Esophagus (tissue), 2 donors: ENCODE data around the gene CCL27. TPM values are rescaled to one million over a fixed set of nuclear protein-coding genes. Genes with fewer than 3 reads are reported as not detected.
A peak's percentile ranks its signal among the peaks of the same experiment; 100 is the strongest.

Source experiments
- H3K27ac ChIP-seq, 2 donors: one replicate each; pipeline ENCODE4 v1.5.1; 2013; ENCODE audit warnings: low read depth in 2 of 2, mild to moderate bottlenecking in 2 of 2, inconsistent platforms in 1 of 2, low read length in 1 of 2, moderate library complexity in 1 of 2
- H3K27me3 ChIP-seq, 2 donors: one replicate each; pipeline ENCODE4 v1.6.1; 2013; ENCODE audit warnings: low read length in 2 of 2, control low read depth in 1 of 2, mild to moderate bottlenecking in 1 of 2; ENCODE audit not compliant: insufficient read depth in 2 of 2, control insufficient read depth in 1 of 2
- H3K36me3 ChIP-seq, 2 donors: one replicate each; pipeline ENCODE4 v1.6.1; 2013; ENCODE audit warnings: low read length in 1 of 2; ENCODE audit not compliant: control insufficient read depth in 2 of 2, insufficient read depth in 2 of 2
- H3K4me1 ChIP-seq, 2 donors: one replicate each; pipeline ENCODE4 v1.6.1; 2013; ENCODE audit warnings: low read length in 1 of 2; ENCODE audit not compliant: control insufficient read depth in 2 of 2, insufficient read depth in 2 of 2
- H3K4me3 ChIP-seq, 2 donors: one replicate each; pipeline ENCODE4 v1.5.1; 2013; ENCODE audit warnings: low read length in 2 of 2, mild to moderate bottlenecking in 2 of 2, low read depth in 1 of 2, moderate library complexity in 1 of 2
- H3K9me3 ChIP-seq, 2 donors: one replicate each; pipeline ENCODE4 v1.6.1; 2013; ENCODE audit warnings: mild to moderate bottlenecking in 2 of 2, low read depth in 1 of 2, low read length in 1 of 2, moderate library complexity in 1 of 2; ENCODE audit not compliant: control insufficient read depth in 2 of 2, insufficient read depth in 1 of 2
- WGBS, 2 donors: extraction: QIAGEN DNeasy Blood & Tissue Kit; methylation state at CpG; one replicate each; pipeline ENCODE4 v1.1.7; 2013; 5-methylcytosine and 5-hydroxymethylcytosine counted together
- polyA plus RNA-seq, 2 donors: library from polyadenylated mRNA; stranded (reverse); fragments of 200-250 nt; gene quantifications; one replicate each; pipeline ENCODE4 v1.2.3, GENCODE V29; 2013
- donor health status: healthy with polysubstance abuse.
- donor health status: Bipolar disorder and iron deficiency.

CCL27 gene
- polyA plus RNA-seq, 2 donors, result 0.16 to 0.58 TPM

DNA sequence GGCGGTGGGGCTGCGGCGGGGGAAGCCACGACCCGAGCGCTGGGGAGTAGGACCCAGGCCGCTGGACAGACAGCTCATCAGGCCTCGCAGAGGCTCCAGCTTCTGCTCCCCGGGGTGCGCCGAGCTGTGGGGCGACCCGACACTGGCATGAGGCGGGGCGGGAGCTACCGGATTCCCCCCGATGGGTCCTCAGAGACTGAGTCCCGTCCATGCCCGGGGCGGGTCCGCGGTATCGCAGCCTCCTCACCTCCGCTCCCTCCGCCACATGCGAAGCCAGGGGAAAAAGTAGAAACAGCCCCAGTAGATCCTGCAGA, 2.6 kb upstream of the CCL27 start:
- H3K9me3 ChIP-seq, result no peaks in the 10 kb centered on the region
- WGBS, 2 donors, result 2 to 3% methylated on average over 25 to 26 of the region's 26 CpGs
- peak overlapping the region; percentile 77 to 96 for H3K27ac ChIP-seq
- H3K27me3 ChIP-seq, result no peaks in the 10 kb centered on the region
- H3K4me3 ChIP-seq, result peak overlapping the region; percentile 47 to 53
- peaks cover 7 to 10% of the 10 kb centered on the region in 2 donors for H3K4me1 ChIP-seq
- H3K36me3 ChIP-seq, result peaks cover 0 to 2% of the 10 kb centered on the region in 2 donors

DNA sequence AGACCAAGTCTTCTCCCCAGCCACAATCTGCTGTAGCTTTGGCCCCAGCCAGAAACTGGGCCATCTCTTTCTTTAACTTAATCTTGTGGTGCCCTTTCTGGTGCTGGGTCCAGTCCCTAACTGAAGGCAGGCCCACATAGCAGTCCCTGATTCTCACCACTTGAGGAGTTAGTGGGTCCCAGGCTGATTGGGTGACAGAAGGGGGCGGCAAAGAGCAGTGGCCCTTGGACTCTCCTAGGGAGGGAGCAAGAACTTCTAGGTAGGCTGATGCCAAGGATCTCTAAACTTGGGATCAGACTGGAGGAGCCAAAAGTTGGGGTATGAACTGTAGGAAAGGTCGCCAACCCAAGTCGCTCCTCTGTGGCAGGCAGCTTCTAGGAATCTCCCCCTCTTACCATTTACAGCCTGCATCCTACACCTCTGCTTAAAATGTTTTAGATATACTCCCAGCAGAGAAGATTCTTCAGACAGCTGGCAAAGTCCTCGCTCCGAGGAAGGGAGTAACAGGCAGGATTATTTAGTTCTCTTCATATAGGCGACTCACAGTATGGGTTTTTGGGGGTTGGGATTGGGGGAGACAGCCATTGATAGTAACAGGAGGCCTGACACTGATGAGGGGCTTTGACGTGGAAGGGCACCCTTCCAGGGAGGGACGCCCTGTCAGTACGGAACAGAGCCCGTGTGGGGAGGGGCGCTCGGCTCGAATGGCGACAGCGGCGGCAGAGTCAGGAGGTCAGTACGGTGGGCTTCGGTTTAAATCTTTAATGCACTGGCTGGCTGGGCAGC, 2.0 kb upstream of the CCL27 start:
- H3K4me1 ChIP-seq, result peaks cover 7 to 13% of the 10 kb centered on the region in 2 donors
- H3K36me3 ChIP-seq, result peaks cover 0 to 2% of the 10 kb centered on the region in 2 donors
- H3K9me3 ChIP-seq, result no peaks in the 10 kb centered on the region
- peak overlapping the region; percentile 77 to 96 for H3K27ac ChIP-seq
- no peaks in the 10 kb centered on the region for H3K27me3 ChIP-seq
- 16 to 17% methylated on average over 18 of the region's 18 CpGs for WGBS, 2 donors
- H3K4me3 ChIP-seq, result peak overlapping the region; percentile 47 to 53

DNA sequence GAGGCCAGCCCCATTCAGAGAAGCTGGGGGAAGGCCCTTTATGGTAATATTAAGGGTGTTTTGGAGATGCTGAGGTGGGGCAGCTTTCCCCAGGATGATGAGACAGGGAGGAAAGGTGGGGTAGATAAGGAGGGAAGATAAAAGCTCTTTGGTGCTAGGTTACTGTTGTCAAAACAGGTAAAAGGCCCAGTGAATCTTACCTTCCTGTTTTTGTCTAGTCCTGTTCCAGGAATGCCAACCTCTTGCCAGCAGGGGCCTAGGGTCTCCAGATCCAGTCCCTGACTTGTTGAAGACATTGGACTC, 797 bp upstream of the CCL27 start:
- H3K4me3 ChIP-seq, result no peak overlapping the region
- H3K36me3 ChIP-seq, result peaks cover 0 to 2% of the 10 kb centered on the region in 2 donors
- no peaks in the 10 kb centered on the region for H3K27me3 ChIP-seq
- no peaks in the 10 kb centered on the region for H3K9me3 ChIP-seq
- peak overlapping the region; percentile 3 to 40 for H3K27ac ChIP-seq
- H3K4me1 ChIP-seq, result peaks cover 7 to 13% of the 10 kb centered on the region in 2 donors

DNA sequence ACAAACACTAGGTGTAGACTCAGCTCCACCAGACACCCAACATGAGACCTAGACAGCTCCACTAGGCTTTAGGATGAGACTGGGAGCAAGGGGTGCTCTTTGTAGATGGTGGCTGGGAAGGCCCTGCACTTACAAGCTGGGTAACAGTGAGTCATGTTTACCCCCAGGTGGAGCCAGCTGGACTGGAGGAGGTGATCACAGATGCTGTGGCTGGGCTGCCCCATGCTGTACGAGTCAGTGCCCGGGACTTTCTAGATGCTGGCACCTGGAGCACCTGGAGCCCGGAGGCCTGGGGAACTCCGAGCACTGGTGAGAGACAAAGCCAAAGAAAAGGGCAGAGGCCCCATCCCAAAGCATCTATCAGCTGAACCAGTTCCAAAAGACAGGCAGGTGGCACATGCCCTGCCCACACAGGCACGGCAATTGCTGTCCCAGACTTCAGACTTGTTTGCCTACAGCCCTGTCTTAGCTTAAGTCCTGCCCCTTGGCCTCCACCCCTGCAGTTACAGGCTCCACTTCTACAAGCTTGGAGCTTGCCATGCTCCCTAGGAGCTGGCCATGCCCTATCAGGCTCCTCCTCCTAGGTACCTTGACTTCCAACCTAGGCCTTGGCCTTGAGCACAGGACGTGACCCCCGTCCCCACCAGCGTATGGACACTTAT, 2.7 kb downstream of the CCL27 start:
- no peaks in the 10 kb centered on the region for H3K27me3 ChIP-seq
- WGBS, 2 donors, result 54 to 65% methylated on average over 8 of the region's 8 CpGs
- H3K9me3 ChIP-seq, result no peaks in the 10 kb centered on the region
- H3K36me3 ChIP-seq, result peaks cover 0 to 2% of the 10 kb centered on the region in 2 donors
- peaks cover 7 to 23% of the 10 kb centered on the region in 2 donors for H3K4me1 ChIP-seq
- no peak overlapping the region for H3K27ac ChIP-seq
- no peak overlapping the region for H3K4me3 ChIP-seq

DNA sequence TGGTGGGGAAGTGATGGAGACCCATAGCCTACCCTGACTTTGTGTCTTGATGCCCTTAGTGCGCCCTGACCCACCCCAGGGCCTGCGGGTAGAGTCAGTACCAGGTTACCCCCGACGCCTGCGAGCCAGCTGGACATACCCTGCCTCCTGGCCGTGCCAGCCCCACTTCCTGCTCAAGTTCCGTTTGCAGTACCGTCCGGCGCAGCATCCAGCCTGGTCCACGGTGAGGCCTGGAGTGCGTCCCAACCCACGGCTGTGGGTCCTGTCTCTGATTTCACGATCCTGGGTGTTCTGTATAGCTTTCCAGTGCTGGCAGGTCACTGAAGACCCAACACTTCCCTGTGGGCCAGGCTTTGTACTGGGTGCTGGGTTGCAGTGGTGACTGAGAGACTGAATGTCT, 4.0 kb downstream of the CCL27 start:
- WGBS, 2 donors, result 88 to 91% methylated on average over 14 of the region's 14 CpGs
- no peaks in the 10 kb centered on the region for H3K9me3 ChIP-seq
- no peak overlapping the region for H3K27ac ChIP-seq
- H3K27me3 ChIP-seq, result no peaks in the 10 kb centered on the region
- H3K36me3 ChIP-seq, result peaks cover 0 to 2% of the 10 kb centered on the region in 2 donors
- no peak overlapping the region for H3K4me3 ChIP-seq
- peaks cover 5 to 31% of the 10 kb centered on the region in 2 donors for H3K4me1 ChIP-seq

DNA sequence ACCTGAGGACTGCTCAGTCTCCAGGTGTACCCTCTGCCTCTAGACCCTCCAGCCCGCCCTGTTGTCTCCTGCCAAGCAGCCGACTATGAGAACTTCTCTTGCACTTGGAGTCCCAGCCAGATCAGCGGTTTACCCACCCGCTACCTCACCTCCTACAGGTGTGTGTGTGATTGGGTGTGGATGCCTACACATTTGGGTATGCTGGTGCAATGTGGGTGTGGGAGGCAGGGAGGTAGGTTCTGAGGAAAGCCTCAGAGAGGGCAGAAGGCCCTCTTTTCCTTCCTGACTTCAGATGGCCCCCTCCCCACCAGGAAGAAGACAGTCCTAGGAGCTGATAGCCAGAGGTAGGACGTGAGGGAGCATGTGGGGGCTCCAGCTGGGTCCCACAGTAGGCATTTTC, 5.5 kb downstream of the CCL27 start:
- no peaks in the 10 kb centered on the region for H3K9me3 ChIP-seq
- H3K36me3 ChIP-seq, result peaks cover 0 to 2% of the 10 kb centered on the region in 2 donors
- WGBS, 2 donors, result 80 to 85% methylated on average over 5 of the region's 5 CpGs
- H3K4me3 ChIP-seq, result no peak overlapping the region
- no peaks in the 10 kb centered on the region for H3K27me3 ChIP-seq
- no peak overlapping the region for H3K27ac ChIP-seq
- peaks cover 4 to 35% of the 10 kb centered on the region in 2 donors for H3K4me1 ChIP-seq

DNA sequence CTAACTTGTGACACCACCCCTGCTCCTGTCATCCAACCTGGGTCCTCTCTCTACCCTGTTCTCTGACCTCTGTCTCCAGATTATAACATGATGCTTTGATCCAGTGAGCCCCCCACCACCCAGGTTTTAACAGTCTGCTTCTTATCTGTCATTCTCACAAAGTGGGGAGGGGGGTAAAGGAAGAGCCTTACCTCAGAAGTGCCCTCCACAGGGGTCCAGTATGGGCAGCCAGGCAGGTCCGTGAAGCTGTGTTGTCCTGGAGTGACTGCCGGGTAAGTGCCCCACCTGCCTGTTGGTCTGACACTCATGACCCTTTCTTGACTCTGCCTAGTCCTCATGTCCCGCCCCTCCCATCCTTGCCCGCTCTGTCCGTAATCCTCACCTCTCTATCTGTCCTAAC, 7.1 kb downstream of the CCL27 start:
- WGBS, 2 donors, result 69 to 72% methylated on average over 5 of the region's 5 CpGs
- Histone ChIP-seq H3K9me3 (no peaks in the 10 kb centered on the region), H3K36me3 (peaks cover 0 to 3% of the 10 kb centered on the region in 2 donors), H3K4me3 (no peak overlapping the region), H3K27ac (peak overlapping the region in 1 of 2 donors; percentile 50), H3K27me3 (no peaks in the 10 kb centered on the region), H3K4me1 (peaks cover 3 to 35% of the 10 kb centered on the region in 2 donors)

DNA sequence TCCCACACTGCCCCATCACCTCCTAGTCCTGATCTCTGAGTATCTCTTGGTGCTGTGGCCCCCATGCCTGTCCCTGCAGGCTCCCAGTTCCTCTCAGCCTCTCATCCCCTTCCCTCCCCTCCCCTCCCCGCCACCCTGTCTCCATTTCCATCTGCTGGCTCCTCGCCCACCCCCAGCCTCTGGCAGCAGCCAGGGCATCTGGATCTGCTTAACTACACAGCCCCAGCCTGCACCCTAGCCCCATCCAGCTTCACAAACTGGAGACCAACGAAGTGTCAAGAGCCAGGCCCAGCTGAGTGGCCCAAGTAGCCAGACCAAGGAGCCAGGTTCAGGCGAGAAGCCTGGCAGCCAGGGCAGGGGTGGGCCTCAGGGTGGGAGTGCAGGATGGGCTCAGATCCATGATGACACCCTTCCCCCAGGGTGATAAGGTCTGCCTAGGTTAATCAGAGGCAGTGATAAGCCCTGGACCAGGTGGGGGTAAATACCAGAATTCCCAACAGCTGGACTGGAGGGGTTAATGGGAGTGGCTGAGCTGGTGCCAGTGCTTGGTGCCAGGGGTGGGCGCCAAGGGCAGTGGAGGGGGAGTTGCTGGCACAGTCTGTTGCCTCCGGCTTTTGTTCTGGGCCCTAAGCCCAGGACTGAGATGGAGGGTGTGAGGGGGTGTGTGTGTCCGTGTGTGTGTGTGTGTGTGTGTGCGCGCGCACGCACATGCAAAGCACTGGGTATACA, 8.0 kb downstream of the CCL27 start:
- Histone ChIP-seq H3K27ac (peak overlapping the region; percentile 43 to 63), H3K27me3 (no peaks in the 10 kb centered on the region), H3K4me1 (peaks cover 0 to 29% of the 10 kb centered on the region in 2 donors), H3K4me3 (no peak overlapping the region), H3K9me3 (no peaks in the 10 kb centered on the region), H3K36me3 (peaks cover 0 to 7% of the 10 kb centered on the region in 2 donors)
- WGBS, 2 donors, result 24 to 25% methylated on average over 11 of the region's 11 CpGs

DNA sequence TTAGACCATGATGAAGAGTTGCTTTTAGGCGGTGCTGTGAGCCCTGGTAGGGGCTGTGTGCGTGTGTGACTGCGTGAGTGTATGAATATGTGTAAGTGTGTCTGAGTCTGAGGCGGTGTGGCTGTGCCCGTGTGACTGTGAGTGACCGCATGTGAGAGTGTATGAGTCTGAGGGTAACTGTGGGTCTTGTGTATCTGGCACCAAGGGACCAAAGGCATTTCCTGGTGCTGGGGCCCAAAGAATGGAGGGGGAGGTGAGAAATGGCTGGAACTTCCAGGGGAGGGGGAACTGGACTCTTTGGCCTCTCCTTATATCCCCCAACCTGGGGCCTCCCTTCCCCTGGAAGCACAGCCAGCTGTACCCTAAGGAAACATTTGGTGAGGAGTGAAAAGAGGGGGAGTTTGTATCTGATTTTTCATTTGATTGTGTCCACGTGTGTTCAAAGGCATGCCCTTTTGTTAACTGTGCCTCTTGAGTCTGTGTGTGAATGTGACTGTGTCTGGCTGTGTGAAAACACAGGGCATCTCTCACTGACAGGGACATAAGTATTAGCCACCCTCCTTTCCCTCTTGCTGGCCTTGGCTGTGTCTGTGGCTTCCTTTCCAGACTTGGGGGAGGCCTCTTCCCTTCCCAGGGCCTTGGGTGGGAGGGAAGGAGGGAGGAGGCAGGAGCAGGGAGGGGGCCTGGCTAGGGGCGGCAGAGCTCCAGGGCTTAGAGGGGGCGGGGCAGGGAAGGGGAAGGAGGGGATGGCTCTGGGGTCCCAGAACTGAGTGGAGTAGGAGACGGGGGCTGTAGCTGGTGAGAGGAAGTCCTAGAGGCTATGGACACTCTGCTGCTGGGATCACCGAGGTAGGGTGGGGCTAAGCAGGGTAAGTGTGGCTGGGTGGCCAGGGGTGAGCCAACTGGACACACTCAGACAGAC, 9.0 kb downstream of the CCL27 start:
- Histone ChIP-seq H3K9me3 (no peaks in the 10 kb centered on the region), H3K4me1 (peaks cover 0 to 29% of the 10 kb centered on the region in 2 donors), H3K27me3 (no peaks in the 10 kb centered on the region), H3K36me3 (peaks cover 0 to 14% of the 10 kb centered on the region in 2 donors), H3K4me3 (no peak overlapping the region), H3K27ac (peak overlapping the region; percentile 20 to 43)
- WGBS, 2 donors, result 52 to 57% methylated on average over 11 of the region's 11 CpGs
